ENCODE results near the gene POMGNT1. TPM values are rescaled to one million over a fixed set of nuclear protein-coding genes. Genes with fewer than 3 reads are reported as not detected.
"Not testable (repeated sequence)": the region's sequence is repeated elsewhere in the genome, so short reads cannot be mapped to it uniquely, and the experiment has no call there.

Gene POMGNT1
- total RNA-seq = 10 to 100 TPM; 31.9 to 36.3 TPM

GRCh38 chr1:46197964-46198811 is at the start of gene POMGNT1:
TSS of gene POMGNT1 (minus strand) at chr1:46198434. CDS start at chr1:46197821, 613 bp downstream.
- peak within 1 kb of the TSS; percentile 54 to 75 for H3K4me3 ChIP-seq
- intact Hi-C loops (cut with DNase I) = no loop called here
- TF ChIP-seq POLR2A (IDR thresholded peaks at IDR 0.05) = peak; percentile 54 to 86 (median 83)
- TF ChIP-seq CTCF (IDR thresholded peaks at IDR 0.05) = peak in 3 of 7 experiments; percentile 17 to 26 (median 24)
- H3K27me3 ChIP-seq = no peaks in the 10 kb centered on the region
- ATAC-seq = peak; percentile 94
- 0% methylated on average over 52 of the region's 67 CpGs; no CpG with 5 or more reads in 1 of the 2 donors for WGBS, 2 donors
- peaks cover 29% of the 10 kb centered on the region for H3K4me1 ChIP-seq
- peaks cover 0 to 2% of the 10 kb centered on the region in 2 donors for H3K36me3 ChIP-seq (replicated peaks in 1 of 2; ENCODE audit: insufficient read depth in 1 of 2, low read depth in 2 of 2)
- H3K9me3 ChIP-seq = no peaks in the 10 kb centered on the region
- H3K27ac ChIP-seq = peak within 1 kb of the TSS; percentile 56 to 79 (median 69)
- peak; percentile 64 to 72 (median 70) for DNase-seq

GRCh38 chr1:46247436-46248121 is 49.3 kb upstream of the POMGNT1 start, which contains the start of gene RAD54L:
TSS of gene RAD54L (plus strand) at chr1:46247763. CDS start at chr1:46248406, 643 bp downstream.
- intact Hi-C loops (cut with DNase I) = no loop called here
- DNase-seq (peak; percentile 99), ATAC-seq (peak; percentile 97)
- H3K27ac ChIP-seq = peak within 1 kb of the TSS; percentile 33 to 85 (median 82)
- no peaks in the 10 kb centered on the region for H3K27me3 ChIP-seq
- peaks cover 12% of the 10 kb centered on the region for H3K4me1 ChIP-seq
- TF ChIP-seq POLR2A (IDR thresholded peaks at IDR 0.05) (no peak), CTCF (IDR thresholded peaks at IDR 0.05) (no peak)
- H3K9me3 ChIP-seq = no peaks in the 10 kb centered on the region
- H3K4me3 ChIP-seq = peak within 1 kb of the TSS; percentile 31 to 37
- H3K36me3 ChIP-seq (replicated peaks in 1 of 2; ENCODE audit: insufficient read depth in 1 of 2, low read depth in 2 of 2) = no peaks in the 10 kb centered on the region
- WGBS, 2 donors = 1 to 7% methylated on average over 17 to 48 of the region's 49 CpGs

- H3K9me3 ChIP-seq = no peaks in the 10 kb centered on the region
- no peaks in the 10 kb centered on the region for H3K36me3 ChIP-seq (replicated peaks in 1 of 2; ENCODE audit: insufficient read depth in 1 of 2, low read depth in 2 of 2)
- DNase-seq = no peak
- peak in 1 of 7 experiments; percentile 8 for TF ChIP-seq CTCF (IDR thresholded peaks at IDR 0.05)
- TF ChIP-seq POLR2A (IDR thresholded peaks at IDR 0.05) = peak; percentile 19 to 70 (median 63)
- no peaks in the 10 kb centered on the region for H3K27me3 ChIP-seq
- H3K4me3 ChIP-seq = peak overlapping the region; percentile 31 to 37
- intact Hi-C loops (cut with DNase I) = no loop called here
- peaks cover 12% of the 10 kb centered on the region for H3K4me1 ChIP-seq
- peak overlapping the region; percentile 33 to 85 (median 82) for H3K27ac ChIP-seq
- peak; percentile 92 for ATAC-seq
- 1 to 2% methylated on average over 26 to 34 of the region's 35 CpGs for WGBS, 2 donors
These were observed 48.6 kb upstream of the POMGNT1 start for GRCh38 chr1:46246548-46247435.

- H3K4me3 ChIP-seq; H3K27me3 ChIP-seq; H3K9me3 ChIP-seq; H3K36me3 ChIP-seq (replicated peaks in 1 of 2; ENCODE audit: insufficient read depth in 1 of 2, low read depth in 2 of 2); ATAC-seq; intact Hi-C loops (cut with DNase I): not testable (repeated sequence)
- peak in 1 of 4 donors; percentile 15 for DNase-seq
- peak overlapping the region in 2 of 4 donors; percentile 80 to 84 for H3K27ac ChIP-seq
- peaks cover 12% of the 10 kb centered on the region for H3K4me1 ChIP-seq
- 83 to 84% methylated on average over 9 to 17 of the region's 17 CpGs for WGBS, 2 donors
These were observed 47.9 kb upstream of the POMGNT1 start for GRCh38 chr1:46246136-46246535.
